H54 (cell line): Measurements from ENCODE around the gene FXYD6.

Source experiments
- DNase-seq: peaks from one replicate; pipeline ENCODE4 v3.0.0; 2011; ENCODE audit warnings: low spot score, mixed read lengths; ENCODE audit not compliant: insufficient read length
- FAIRE-seq: peaks from 3 replicates; lab custom pipeline; 2011; peaks lifted over from hg19 to GRCh38; lab: Jason Lieb, UNC
- POLR2A ChIP-seq: IDR thresholded peaks from 2 replicates; pipeline ENCODE4 v1.6.1; 2011; ENCODE audit warnings: low read depth, mild to moderate bottlenecking, low read length

The FXYD6 gene

GRCh38 chr11:117824571-117825537 lies 51.6 kb downstream of the FXYD6 start, which contains the start of gene FXYD2:
TSS of gene FXYD2 (minus strand) at chr11:117824744. CDS start at chr11:117824678, 66 bp downstream.
- no peak for TF ChIP-seq POLR2A
- no peak for FAIRE-seq
- DNase-seq, result no peak

- no peak for DNase-seq
- no peak for FAIRE-seq
Measured at GRCh38 chr11:117823946-117824420, 52.5 kb downstream of the FXYD6 start.

GRCh38 chr11:117823294-117823945 lies 53.0 kb downstream of the FXYD6 start:
- DNase-seq (no peak), FAIRE-seq (no peak)
- no peak for TF ChIP-seq POLR2A

More at GRCh38 chr11:117823946-117824420, 52.5 kb downstream of the FXYD6 start:
- TF ChIP-seq POLR2A, result no peak

GRCh38 chr11:117822074-117823033 lies 54.1 kb downstream of the FXYD6 start:
- FAIRE-seq (no peak), DNase-seq (no peak)
- TF ChIP-seq POLR2A, result no peak

GRCh38 chr11:117821431-117821830 lies 55.0 kb downstream of the FXYD6 start:
- FAIRE-seq (no peak), DNase-seq (no peak)
- no peak for TF ChIP-seq POLR2A

- TF ChIP-seq POLR2A, result no peak
- FAIRE-seq, result no peak
Measured at GRCh38 chr11:117820516-117820915, 55.9 kb downstream of the FXYD6 start.

GRCh38 chr11:117820071-117820470 lies 56.4 kb downstream of the FXYD6 start:
- no peak for DNase-seq
- TF ChIP-seq POLR2A, result no peak
- FAIRE-seq, result no peak

More at GRCh38 chr11:117820516-117820915, 55.9 kb downstream of the FXYD6 start:
- DNase-seq, result no peak

- DNase-seq (no peak), FAIRE-seq (no peak)
- no peak for TF ChIP-seq POLR2A
Measured at GRCh38 chr11:117819096-117820040, 57.1 kb downstream of the FXYD6 start.

GRCh38 chr11:117818041-117818873 lies 58.2 kb downstream of the FXYD6 start:
- DNase-seq, result no peak
- no peak for TF ChIP-seq POLR2A
- FAIRE-seq, result no peak

GRCh38 chr11:117817368-117818040 lies 59.0 kb downstream of the FXYD6 start:
- DNase-seq (peak; percentile 45), FAIRE-seq (no peak)
- no peak for TF ChIP-seq POLR2A
